Adrenal gland (tissue), 5 donors: Measurements from ENCODE around the gene HYOU1.

Source experiments
- CTCF ChIP-seq, 6 experiments: fragments of 450-650 bp in 4 of 6; fragments of 200-600 bp in 2 of 6; sonication (generic) in 1 of 6; IDR thresholded peaks; 1 replicate in 5 of 6; 2 replicates in 1 of 6; pipeline versions ENCODE4 v1.5.1 to v1.8.0; 2016 to 2021; ENCODE audit warnings: antibody characterized with exemption in 6 of 6, mild to moderate bottlenecking in 2 of 6, moderate library complexity in 1 of 6
- POLR2A ChIP-seq, 2 donors: fragments of 450-650 bp; IDR thresholded peaks; one replicate each; pipeline ENCODE4 v1.6.1; 2017; ENCODE audit warnings: antibody characterized with exemption in 2 of 2, mild to moderate bottlenecking in 2 of 2, moderate library complexity in 1 of 2
- donor health status: DM: no; HTN: no; CAD: no.

- TF ChIP-seq CTCF (IDR thresholded peaks at IDR 0.05) (no peak), POLR2A (IDR thresholded peaks at IDR 0.05) (peak in 1 of 2 donors; percentile 25)
Observed at GRCh38 chr11:118998822-118999221, 58.2 kb downstream of the HYOU1 start.
